ENCODE measurements around the gene FANCI.

FANCI gene

DNA sequence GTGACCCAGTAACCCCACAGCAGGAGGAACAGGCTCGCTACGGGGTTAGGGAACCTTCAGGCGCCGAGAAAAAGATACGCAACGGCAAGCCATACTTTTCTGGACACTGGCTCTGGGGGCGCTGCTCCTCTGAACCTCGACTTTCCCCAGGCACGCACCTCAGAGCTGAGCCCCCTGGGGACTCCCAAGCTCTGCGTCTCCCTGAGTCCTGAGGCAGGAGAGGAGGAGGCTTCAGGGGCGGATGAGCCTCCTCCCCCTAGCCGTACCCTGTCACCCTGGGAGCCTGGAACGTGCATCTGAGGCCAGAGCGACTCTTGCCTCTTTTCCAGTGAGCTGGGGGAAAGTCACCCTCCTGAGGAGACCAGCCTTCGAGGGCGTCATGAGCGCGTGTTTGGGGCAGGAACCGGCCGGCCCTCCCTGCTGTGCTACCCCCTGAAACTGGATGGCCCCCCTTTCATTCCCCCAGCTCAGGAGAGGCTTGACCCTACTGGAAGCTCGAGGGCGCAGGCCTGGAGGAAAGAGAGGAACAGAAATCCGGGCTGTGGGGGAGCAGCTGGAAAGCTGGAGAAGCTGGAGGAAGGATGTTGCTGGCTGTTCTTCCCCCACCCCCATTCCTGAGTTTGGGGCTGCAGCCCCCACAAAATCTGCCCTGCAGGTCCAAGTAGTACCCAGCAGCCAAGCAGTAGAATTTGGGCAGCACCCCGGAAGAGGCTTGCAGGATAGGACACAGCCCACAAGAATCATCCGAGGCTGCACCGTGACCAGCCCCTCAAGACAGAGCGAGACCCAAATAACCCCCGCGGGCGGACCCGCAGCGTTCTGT, 115.9 kb downstream of the FANCI start:
- no peak for DNase-seq (ENCODE audit: low read depth in 2 of 3, low spot score in 1 of 3)

DNA sequence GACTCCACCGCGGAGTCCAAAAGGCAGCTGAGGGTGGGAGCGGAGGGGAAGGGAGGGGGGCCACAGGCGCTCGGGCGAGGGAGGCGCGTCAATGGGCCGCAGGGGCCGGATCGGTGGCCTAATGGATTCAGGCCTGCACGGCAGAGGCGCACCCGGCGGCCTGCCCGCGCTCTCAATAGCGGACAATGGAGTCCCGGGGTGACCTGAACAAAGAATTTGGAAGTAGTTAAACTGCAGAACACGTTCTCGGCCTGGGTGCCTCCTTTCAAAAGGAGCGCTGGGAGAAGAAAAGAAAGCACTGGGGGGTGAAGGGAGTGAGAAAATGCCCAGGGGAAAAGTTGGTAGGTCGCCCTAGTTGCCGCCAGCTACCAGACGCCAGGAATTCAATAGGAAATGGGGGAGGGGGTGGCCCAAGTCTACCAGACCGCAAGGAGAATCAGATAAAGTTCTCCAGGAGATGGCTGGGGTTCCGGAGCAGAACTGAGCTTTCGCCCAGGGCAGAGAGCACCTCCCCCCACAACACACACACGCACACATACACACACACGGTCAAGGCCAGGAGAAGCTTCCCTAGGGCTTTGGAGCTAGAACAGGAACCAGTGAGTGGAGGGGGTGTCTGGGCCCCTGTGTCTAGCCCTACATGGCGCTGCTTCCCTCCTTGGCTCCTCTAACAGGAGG, 116.7 kb downstream of the FANCI start:
- no peak for DNase-seq (ENCODE audit: low read depth in 2 of 3, low spot score in 1 of 3)

DNA sequence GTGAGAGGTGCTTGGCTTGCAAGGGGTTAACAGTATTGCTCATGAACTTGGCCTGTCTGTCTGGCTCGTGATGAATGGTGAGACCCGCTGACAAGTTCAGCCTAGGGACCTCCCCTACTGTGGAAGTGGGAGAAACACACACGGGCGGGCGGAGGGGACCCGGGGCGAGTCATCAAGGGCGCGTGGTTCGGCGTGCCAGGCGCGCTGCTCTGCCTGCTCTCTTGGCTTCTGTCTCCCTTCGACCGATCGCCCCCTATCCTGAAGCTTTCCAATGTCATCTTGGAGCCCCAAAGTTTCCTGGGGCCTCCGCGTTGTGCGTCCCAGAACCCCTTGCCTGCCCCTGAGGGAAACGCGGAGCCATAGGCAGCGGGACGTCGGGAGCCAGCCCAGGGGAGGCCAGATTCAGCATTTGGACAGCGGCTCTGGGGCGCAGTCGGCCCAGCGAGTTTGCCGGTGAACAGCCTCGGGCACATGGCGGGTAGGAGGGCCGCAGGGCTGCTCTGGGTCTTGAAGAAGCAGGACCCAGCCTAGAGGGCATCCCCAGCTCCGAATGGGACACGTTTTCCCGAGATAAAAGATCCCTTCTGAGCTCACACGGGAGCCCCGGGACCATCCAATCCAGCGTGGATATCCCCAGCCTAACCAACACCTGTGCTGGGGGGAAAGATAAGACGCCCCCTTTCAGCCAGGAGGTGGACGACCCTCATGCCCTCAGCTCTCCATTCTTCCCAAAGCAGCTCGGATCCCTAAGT, 117.8 kb downstream of the FANCI start:
- peak; percentile 26 to 50 (median 41) for DNase-seq (ENCODE audit: low read depth in 2 of 3, low spot score in 1 of 3)

DNA sequence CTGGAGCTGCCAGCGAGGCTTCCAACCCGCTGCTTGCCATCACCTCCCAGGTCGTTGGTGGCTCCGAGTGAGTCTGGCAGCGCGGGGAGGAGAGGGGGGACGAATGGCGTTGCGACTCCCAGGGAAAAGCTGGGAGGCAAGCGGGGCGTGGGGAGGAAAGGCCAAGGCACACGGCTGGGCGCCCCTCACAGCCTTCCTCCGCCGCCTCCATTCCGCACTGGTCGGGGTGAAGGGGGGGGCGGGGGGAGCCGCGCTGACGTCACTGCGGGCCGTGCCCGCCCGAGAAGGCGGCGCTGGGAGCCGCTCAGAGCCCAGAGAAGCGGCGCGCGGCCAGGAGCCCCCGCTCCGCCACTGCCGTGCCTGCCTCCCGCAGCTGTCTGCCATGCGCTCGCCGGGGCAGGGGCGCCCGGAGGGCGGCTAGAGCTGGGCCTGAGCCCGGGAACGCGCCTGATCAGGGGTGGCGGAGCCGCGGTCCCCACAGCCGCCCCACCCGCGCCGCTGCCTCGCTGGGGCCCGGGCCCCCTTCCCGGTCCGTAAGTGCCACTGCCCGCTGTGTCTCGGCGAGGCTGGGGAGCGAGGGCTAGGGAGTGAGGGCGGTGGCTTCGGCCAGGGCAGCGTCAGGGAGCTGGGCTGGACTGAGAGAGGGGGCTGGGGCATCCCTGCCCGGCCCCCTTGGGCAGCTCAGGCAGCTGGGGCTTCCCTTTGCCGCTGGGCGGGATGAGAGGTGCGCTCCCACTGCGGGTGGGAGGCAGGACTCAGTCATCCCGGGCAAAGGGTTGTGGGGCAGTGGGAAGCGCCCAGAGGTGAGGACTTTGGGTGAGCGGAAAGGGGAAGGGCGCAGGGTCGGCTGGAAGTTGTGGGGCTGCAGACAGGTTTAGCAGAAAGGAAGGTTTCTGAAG, 118.7 kb downstream of the FANCI start:
- no peak for DNase-seq (ENCODE audit: low read depth in 2 of 3, low spot score in 1 of 3)

DNA sequence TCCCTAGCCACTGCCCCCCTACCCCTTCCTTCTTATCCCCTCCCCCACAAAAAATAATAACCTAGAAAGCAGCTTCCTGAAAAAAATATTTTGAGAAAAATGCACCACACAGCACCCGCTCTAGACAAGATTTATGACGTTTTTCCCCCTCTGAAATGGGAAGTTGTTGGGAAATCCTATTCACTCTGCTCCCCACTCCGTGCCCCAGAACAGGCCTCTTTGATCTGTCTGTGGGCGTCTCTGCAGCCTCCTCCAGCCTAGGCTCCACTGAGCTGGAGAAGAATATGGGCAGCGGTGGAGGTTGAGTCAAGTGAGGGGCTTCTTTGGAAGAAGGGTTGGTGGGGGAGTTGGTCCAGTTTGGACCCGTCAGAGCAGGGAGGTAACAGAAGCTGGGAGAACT, 119.4 kb downstream of the FANCI start:
- DNase-seq (ENCODE audit: low read depth in 2 of 3, low spot score in 1 of 3), result no peak

DNA sequence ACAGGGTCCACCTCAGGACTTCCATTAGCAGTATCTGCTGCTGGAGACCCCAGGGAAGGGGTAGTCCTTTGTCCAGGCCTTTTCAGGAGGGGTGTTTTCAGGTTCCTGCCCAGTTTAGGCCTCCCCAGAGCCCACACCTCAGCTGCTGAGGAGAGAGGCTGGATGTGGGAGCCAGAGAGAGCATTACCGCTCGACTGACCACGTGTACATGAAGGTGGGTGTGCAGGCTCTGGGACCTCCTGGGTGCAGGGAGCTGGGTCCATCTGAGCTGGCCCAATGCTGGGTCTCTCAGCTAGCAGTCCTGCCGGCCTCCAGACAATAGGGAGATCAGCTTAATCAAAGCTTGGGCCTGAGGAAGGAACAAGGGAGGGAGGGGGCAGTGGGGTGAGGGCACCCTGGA, 120.0 kb downstream of the FANCI start:
- no peak for DNase-seq (ENCODE audit: low read depth in 2 of 3, low spot score in 1 of 3)

DNA sequence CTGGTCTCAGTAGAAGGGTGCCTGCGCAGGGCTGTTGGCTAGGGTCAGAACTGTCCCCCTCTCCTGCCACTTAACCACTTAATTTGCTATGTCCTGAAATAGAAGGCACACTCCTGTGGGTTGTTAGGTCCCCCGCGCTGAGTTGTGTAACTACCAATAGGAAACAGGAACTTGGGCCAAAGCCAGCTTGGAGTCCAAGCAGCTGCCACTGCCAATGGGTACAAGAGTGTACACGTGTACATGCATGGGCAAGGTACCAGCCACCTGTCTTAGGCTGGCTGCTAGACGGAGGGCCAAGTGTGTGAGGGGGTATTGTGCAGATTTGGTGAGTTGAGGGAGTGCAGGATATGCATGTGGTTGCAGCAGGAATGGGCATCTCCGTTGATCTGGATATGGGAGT, 120.6 kb downstream of the FANCI start:
- no peak for DNase-seq (ENCODE audit: low read depth in 2 of 3, low spot score in 1 of 3)

DNA sequence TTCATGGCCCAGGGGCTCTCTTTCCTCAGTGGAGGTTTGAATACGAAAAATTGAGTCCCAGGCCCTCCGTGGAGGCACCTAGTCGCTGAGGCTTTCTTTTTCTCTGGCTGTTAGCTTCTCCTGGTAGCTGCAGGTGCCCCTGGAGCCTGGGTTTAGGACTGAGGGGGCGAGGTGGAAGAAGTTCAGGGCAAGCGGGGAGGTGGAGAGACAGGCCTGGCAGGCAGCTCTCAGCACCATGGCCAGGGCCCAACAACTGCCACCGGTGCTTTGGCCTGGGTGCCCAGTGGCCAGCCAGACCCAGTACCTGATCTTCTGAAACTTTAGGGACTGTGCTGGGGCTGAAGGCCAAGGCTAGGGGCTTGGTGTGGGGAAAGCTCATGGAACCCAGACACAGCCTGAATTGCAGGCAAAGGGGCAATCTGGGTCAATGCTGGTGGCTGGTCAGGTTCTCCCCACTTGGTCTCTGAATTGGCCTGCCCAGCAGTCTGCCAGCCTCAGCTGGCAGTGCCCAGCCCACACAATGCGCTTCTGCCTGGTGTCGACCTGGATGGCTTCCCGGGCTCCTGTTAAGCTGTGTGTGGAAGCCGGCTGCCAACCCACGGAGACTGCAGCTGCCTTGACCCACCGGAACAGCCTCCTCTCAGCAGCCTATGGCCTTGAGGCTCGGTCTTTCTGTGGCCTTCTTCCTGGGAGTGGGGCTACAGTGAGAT, 121.1 kb downstream of the FANCI start:
- no peak for DNase-seq (ENCODE audit: low read depth in 2 of 3, low spot score in 1 of 3)

DNA sequence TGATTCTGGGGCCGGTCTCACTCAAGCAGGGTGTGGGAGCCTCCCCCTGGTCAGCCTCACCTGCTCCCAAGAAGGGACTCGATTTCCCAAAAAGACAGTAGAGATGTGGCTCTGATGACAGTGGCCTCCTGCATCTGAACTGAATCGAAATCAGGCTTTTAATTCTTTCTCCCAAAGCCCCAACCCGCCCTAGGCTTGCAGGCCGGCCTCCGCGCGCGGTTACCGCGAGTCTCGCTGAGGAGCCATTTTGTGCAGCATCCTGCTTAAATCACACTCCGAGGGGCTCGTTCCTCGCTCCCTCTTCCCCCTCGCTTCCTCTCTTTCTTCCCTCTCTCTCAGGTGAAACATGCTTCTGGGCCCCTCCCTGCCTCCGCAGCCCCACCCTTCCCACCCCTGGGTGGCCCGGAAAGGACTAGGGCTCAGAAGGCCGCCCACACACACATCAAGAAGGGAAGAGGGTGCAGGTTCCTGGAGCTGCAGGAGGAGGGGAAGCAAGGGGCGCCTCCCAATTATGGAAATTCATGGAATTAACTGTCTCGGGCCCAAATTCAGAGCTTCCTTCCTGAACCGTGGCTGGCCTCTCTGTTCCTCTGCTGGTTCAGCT, 121.8 kb downstream of the FANCI start:
- no peak for DNase-seq (ENCODE audit: low read depth in 2 of 3, low spot score in 1 of 3)

Measured in stimulated activated CD4-positive, alpha-beta T cell treated with anti-CD3 and anti-CD28 coated beads, Interleukin-12 subunit alpha, Interleukin-12 subunit beta, amount 100 ng/mL, for 48 hours (primary cell).